A673 (cell line): ENCODE measurements around the gene CACNA1A.

Source experiments
- CTCF ChIP-seq: fragments of 300-800, 200-600 bp; sonication (generic); conservative IDR thresholded peaks from 2 replicates; pipeline ENCODE4 v1.5.1; 2017; ENCODE audit warnings: low read depth, mild to moderate bottlenecking, antibody characterized with exemption, low read length, moderate library complexity, mixed read lengths
- EZH2 ChIP-seq: fragments of 200-600 bp; sonication (generic); IDR thresholded peaks from 2 replicates; pipeline ENCODE4 v1.6.1; 2017; ENCODE audit warnings: borderline replicate concordance, low read depth, mild to moderate bottlenecking, mixed read lengths, antibody characterized with exemption, low read length; ENCODE audit not compliant: poor library complexity, severe bottlenecking

- TF ChIP-seq EZH2 (no peak), CTCF (peak; percentile 30; the same call in 1 of the 2 replicates)
Measured at GRCh38 chr19:13334801-13335481, 171.3 kb downstream of the CACNA1A start.
